Measurements from ENCODE around the gene C3.
A peak's percentile ranks its signal among the peaks of the same experiment; 100 is the strongest.

The C3 gene

DNA sequence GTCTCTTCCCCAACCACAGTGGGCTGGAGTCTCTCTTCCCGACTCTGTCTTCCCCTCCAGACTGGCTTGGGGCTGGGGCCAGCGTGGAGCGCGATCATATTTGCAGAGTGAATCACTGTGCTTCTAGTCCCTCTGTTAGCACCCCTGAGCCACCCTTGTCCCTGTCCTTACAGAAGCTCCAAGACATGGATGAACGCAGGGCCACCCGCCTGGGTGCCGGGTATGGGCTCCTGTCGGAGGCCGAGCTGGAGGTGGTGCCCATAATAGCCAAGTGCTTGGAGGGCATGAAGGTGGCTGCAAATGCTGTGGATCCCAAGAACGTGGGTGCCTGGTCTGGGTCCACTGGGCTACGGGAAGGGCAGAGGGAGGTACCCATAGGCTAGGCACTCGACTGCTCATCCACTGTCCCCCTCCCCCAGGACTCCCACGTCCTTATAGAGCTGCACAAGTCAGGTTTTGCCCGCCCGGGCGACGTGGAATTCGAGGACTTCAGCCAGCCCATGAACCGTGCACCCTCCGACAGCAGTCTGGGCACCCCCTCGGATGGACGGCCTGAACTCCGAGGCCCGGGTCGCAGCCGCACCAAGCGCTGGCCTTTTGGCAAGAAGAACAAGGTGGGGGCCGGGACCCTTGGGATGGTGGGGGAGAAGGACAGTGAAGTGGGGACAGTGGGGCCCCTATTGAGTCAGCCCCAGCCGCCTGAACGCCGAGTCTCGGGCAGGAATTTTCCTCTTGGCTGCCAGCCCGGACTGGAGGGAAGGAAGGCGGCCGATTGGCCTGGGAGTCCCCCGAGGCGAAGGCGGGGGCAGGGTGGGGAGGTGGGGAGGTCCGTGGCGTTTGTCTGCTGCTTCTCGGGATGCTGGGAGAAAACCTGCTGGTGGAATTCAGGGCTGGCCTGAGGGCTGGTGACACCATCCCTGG lies 24.2 kb upstream of the C3 start:
- DNase-seq, result no peak

DNA sequence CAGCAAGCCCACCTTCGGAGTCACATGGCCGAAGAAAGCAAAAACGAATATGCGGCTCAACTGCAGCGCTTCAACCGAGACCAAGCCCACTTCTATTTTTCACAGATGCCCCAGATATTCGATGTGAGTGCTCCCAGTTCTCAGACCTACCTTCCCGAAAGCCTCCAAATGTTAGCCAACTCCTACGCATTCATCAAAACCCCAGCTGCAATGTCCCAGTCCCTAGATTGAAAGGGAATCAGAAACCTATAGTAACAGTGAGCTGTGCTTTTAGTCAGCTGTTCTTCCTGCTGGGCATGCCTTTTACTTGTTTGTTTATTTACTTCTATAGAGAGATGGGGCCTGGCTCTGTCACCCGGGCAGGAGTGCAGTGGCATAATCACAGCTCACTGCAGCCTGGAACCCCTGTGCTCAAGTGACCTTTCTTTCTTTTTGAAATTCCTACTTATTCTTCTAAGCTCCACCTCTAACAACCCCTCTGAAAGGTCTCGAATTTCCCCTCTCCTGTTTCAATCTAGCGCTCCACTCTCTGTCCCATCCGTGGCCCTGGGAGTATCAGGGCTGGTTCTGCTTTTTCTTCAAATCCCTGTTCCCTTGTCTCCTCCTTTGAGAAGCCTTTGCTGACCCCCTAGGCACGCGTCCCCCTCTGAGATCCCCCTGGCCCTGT lies 23.4 kb upstream of the C3 start:
- DNase-seq, result no peak

DNA sequence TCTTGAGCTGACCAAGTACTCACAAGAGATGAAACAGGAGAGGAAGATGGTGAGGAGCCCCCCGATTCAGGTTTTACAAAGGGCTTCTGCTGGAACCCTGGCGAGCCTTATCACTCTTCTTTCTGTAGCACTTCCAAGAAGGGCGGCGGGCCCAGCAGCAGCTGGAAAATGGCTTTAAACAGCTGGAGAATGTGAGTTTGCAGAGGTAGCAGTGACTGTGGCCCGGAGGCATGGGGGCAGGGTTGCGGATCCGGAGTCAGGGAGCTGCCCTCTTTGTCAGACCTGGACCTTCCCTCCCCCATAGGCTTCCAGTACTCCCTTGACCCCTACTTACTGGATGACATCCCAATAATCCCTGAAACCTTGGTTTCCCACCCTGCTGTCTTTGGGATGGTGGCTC lies 22.6 kb upstream of the C3 start:
- DNase-seq, result no peak

DNA sequence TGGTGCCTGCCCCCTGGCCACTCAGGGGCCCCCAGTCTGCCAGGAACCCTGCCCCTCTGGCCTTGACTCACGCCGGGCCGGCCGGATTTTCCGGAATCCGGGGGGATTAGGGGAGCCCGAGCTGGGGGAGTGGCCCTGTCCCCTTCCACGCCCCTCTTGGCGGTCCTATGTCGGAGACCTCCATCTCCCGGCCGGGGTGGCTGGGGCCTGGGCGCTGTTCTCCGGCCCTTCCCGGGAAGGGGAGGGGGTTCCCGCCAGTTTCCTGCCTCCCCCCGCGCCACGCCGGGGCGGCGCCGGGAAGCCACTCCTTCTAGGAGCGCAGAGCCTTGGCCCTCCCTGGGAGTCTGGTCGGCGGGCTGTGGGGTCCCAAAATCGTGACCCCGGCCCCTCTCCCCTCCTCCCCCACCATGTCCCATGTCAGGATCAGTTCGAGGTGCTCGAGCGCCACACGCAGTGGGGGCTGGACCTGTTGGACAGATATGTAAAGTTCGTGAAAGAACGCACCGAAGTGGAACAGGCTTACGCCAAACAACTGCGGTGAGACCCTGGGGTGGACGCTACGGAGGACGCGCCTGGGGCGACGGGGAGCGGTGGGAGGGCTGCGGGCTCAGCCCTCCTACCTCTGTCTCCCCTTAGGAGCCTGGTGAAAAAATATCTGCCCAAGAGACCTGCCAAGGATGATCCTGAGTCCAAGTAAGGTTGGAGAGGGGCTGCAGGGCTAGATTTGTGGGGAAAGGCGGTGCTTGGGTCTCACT lies 20.3 kb upstream of the C3 start:
- no peak for DNase-seq

DNA sequence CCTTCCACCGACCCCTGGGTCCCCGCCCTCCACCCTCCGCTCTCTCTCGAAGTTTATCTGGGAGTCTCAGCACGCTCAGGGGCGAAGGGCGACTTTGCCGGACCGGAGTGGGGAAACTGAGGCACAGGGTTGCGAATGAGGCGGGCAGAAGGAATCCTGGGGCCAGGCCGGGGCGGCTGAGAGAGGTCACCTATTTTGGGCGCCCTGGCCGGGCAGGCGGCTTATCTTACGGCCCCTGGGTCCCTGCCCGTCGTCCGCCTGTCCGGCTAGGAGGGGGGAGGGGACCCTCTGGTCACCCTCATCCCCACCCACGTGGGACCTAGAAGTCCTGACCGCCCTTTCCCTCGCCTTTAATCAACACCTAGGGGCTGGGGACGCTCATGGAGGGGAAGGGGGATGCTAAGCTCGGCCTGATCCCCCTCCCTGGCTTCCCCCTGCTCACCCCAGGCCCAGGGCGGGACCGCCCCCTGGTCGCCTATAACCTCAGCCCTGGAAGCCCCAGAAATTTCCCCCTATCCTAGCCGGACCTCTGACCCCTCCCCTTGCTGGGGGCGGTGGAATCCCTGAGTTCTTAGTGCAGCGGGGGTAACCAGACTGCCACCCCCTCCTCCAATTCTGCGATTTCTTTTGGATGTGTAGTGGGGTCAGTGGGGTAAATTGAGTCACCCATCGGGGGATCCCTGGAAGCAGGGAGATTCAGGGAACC lies 19.6 kb upstream of the C3 start:
- no peak for DNase-seq

DNA sequence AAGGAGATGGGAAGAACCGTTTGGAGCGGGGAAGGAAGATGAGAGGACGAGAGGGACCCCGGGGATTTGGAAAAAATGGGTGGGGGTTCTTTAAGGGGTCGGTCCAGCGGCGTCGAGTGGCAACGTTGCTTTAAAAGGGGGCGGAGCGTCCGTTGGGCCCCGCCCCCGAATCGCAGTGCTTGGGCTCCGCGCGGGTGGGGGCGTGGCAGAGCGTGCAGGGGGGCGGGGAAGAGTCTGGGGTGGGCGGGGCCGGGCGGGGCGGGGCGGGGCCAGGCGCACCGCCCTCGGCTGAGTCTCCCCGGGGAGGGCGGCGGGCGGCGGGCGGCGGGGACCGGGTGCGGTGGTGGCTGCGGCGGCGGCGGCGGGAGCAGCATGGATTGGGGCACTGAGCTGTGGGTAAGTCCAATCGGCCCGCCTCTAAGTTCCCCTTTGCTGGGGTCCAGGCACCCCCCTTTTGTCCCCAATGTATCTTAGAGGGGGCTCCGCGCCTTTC lies 19.0 kb upstream of the C3 start, which contains the start of gene TRIP10:
TRIP10 (plus strand) TSS at position 291 of the 493 bp plus-strand sequence; CDS start at position 373, 82 bp downstream.
- peak; percentile 83 for DNase-seq

DNA sequence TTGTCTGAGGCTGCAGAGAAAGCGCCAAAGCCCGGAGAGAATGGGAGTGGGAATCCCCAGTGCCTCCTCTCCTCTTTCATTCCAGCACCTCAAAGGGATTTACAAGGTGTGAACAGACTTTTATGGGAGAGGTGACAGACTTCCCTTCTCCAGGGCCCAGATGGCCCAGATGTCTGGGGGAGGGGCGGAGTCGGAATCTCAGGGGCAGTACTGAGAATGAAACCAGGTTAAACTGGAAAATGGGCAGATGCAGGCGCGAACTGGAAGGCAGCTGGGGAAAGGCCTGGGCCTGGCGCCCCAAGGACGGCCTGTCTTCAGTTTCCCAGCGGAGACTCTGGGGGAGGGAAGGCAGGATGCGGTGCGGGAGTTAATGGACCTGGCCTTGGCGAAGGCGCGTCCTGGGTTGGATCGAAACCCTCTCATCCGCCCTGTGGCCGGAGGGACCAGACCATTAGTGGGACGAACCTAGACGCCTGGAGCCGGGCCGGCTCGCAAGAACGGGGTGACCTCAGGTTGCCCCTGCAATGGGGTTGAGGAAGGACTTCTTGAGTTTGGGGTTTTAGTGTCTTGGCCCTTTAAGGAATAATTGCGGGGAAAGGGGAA lies 18.4 kb upstream of the C3 start:
- DNase-seq, result peak; percentile 29

DNA sequence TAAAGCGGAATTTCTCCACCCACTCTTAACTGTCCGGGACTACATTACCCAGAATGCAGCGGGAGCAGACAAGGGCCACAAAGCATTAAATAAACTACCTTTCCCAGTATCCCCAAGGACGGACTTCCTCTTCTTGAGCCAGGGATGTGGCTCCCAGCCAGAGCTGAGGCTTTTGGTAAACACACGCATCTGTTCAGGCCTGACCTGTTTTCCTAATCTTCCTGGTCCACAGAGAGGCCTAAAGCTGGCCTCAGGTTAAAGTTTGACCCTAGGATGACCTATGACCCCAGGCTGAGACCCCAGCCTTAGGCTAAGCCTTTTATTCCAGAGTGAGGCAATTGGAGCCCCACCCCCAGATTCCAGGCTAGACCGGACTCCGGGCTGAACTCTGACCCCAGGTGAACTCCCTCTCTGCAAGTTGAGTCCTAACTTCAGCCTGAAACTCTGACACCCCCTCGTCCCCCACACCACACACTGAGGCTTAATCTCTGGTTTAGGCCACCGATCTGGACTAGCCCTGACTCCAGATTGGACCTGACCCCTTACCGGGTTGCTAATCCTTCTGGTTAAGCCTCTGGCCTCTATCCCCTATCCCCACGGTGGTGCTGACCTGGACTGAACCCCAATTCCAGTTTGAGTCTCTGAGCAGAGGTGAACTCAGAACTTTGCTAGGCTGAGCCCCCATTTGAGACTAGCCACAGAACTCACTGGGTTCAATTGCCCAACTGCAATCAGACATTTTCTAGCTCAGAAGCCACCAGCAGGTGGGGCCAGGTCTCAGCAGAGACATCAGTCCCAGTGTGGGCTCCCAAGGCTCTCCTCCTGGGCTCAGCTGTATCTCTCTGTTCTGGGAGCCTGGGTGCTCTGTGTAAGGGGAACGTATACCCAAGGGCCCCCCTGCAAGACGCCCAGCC lies 17.7 kb upstream of the C3 start:
- DNase-seq, result peak; percentile 76

DNA sequence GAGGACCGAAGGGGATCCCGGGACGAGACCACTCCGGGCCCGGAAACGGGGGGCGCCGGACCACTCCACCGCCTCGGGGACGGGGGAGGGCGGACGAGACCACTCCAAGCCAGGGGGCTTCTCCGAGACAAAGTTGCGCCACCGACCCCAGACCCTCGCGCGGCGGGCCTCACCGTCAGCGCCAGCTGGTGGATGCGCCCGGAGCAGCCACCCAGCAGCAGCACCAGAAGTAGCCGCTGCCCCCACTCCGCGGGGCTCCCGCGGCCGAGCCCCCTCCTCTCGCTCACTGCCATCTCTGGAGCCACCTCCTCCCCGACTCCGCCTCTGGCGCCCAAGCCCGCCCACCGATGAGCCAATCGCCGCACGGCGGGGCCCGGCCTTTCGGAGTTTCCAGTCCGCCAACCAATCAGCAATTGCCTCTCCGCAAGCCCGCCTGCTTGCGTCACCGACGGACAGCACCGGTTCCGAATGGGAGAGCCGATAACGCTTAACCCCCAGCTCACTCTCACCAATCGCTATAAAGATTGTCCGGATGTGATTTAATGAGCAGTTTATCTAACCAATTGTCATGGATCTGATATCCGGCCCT lies 16.9 kb upstream of the C3 start, which contains the start of gene GPR108:
GPR108 (minus strand) TSS at position 297 of the 589 bp plus-strand sequence; CDS start at position 293, 4 bp downstream.
- peak; percentile 99 for DNase-seq

DNA sequence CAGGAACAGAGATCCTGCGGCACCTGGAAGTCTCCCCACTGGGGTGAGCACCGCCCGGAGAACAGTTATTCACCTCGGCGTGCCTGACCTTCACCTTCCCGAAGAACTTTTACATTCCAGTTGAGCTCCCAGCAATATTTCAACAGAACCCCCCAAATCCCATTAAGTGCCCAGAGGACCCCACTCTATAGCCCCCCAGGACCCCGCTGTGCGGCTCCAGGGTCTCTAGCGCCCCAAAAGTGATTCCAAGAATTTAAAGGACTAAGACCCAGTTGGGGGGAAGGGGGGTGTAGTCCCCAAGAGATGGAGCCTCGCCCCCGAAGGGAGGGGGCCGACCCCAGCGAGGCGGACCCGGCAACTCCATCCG lies 16.4 kb upstream of the C3 start:
- DNase-seq, result peak; percentile 39

DNA sequence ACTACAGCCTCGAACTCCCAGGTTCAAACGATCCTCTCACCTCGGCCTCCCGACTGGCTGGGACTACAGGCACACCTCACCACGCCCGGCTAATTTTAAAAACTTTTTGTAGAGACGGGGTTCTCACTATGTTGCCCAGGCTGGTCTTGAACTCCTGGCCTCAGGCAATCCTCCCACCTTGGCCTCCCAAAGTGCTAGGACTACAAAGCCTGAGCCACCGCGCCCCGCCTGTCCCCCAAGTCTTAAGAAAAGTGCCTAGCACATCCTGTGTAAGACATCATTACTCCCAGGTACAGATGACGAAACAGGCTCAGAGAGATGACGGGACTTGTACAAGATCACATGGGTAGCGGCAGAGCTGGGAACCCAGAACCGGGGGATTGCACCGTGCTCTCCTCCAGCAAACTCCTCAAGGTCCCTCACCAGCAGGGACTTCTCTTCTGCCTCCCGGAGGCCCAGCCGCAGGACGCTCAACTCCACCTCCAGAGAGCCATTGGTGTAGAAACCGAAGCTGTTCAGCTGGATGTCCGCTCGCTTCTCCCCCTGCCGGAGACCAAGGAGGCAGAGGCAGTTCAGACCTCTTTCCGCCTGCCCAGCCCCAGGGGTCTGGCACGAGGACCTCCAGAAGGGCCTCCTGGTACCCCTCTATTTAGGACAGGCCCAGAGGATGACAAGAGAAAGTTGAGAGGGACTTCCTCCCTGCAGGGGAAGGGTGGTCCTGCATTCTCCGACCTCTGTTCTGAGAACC lies 15.9 kb upstream of the C3 start:
- DNase-seq, result peak; percentile 63

DNA sequence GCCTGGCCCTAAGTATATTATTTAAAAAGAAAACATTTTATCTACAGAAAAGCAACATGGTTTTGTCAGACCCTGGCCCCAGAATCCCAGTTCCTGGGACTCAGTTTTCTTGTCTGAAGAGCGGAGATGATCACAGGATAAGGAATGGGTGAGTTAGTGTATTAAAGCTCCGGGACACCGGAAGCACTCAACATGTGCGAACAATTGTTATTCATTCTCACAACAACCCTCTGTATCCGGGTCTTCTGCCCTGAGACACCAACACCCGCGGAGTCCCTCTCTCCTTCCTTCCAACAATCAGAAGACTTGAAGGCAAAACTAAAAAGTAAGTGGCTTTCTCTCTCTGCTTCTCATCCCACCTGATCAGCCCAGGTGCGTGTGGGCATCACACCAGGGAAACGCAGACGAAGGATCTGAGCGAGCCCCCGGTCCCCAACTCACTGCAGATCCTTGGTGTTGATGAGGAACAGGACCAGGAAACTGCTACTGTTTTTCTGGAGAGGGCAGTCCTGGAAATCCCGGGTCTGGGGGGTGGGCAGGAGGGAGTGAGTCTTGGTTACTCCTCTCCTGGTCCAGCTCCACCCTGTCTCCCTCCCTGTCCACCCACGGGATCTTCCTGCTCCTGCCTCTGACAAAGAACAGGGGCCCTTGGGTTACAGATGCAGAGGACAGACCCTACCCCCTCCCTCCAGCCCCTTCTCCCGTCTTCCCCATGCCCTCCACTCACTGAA lies 14.9 kb upstream of the C3 start:
- DNase-seq, result no peak

DNA sequence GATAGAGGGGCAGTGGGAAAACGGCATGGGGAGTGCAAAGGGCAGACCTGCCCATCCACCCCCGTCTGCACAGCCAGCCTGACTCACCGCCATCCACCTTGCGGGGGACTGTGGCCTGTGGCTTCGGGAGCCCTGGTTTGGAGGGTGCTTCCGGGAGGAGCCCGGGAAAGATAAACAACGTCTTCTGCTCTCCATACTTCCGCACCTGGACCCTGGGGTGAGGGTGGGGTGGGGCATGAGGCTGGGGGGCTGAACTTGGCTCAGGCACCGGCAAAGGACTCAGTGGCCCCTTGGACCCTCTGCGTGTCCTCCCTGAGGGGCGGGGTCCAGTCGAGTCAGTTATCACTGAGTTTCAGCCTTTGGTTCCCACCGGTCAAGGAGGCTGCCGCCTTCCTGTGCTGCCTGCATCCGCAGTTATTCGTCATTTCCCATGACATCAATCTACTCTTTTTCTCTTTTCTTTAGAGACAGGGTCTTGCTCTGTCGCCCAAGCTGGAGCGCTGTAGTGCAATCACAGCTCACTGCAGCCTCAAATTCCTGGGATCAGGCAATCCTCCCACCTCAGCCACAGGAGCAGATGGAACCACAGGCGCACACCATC lies 13.7 kb upstream of the C3 start:
- DNase-seq, result no peak

DNA sequence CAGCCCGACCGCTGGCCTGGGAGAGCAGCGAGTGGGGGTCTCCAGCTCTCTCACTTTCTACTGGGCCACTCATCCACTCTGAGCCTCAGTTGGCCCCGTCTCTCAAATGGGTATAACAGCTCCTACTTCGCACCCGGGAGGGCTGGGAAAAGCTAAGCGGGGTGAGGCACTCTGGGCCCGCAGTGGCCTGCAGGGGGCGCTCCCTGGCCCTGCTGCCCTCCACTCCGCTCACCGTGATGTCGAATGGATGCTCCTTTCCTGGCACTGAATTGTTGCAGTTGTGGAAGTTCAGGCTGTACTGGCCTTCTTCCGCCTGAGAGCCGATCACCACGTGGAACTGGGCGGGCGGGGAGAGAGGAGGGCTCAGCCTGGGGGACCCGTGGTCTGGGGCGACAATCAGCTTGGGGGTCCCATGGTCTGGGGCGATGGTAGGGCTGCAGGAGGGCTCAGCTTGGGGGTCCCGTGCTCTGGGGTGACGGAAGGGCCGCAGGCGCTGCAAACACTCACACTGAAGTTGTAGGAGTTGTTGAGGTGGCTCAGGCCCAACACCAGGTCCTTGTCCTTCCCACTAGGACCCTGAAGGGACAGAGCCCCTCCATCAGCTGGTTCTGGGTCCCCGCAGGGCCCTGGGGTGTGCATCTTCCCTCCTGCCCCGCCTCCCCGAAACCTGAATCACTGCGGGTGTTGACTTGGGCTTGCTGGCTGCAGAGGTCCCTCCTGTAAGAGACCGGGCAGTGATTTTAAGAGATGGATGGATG lies 13.1 kb upstream of the C3 start:
- no peak for DNase-seq

DNA sequence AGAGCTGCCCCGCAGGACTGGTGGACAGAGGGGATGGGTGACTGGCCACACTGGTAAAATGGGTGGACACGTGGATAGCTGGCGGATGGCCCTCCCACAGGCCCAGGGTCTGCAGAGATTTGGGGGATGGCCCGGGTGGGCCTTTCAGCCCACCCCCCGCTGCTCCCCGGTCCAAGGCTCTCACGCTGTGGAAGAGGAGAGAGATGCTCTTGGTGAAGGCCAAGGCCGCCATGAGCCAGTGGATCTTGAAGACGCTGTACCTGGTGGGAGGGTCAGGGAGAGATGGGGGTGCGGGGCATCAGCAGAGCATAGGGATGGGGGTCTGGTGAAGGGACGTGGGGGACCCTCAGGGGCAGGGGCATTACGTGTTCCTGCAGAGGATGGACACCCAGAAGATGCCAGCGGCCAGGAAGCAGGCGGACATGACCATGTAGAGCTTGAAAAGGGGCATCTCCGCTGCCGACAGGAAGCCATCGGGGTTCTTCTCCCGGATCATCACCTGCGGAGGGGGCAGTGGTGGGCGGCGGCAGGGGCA lies 12.4 kb upstream of the C3 start:
- no peak for DNase-seq

DNA sequence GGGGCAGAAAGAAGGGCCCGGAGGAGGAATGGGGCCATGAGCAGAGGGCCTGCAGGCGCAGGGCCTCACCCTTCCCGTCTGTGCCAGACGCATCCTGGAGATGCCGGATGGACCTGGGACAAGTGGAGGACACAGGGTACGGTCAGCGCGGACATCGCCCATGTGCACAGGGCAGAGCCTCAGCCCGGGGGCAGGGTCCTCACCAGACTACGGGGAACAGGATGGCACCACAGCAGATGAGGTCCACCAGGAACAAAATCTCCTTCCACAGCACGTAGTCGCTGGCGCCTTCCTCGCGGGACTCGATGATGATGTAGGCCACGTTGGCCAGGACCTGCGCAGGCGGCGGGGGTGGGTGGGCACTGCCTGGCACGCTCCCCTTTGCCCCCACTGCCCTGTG lies 11.4 kb upstream of the C3 start:
- DNase-seq, result no peak

DNA sequence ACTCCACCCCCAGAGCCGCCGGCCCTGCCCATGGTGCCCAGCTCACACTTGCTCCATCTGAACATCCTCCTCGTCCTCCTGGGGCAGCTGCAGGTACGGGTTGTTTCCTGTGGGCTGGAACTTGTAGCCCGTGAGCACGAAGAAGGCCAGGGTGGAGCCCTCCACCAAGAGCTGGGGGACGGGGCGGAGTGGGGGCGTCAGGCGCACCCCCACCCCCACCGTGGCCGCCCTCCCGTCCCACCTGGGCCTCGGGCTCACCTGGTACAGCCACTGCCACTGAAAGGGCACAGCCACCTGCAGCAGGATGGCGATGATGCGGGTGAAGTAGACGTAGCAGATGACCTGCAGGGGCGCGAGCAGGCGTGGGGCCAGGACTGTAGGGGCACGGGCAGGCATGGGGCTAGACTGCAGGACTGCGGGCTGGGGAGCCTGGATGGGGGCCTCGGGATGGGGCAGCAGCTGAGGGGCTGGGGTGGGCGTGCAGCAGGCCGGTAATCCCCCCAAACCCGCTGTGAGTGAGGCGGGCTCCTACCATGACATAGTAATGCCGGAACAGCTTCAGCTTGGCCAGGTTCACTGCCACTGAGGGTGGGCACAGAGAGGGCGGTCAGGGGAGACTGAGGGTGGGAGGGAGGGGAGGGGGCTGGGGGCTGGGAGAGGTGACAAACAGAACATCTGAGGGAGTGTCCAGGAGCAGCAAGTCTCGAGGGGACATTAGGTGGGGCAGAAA lies 10.7 kb upstream of the C3 start:
- no peak for DNase-seq
